GM18861 (cell line): ENCODE measurements around the gene SLC12A6.
A peak's percentile ranks its signal among the peaks of the same experiment; 100 is the strongest.

ENCODE experiments used
- ATAC-seq: cut with Tn5 transposase; IDR thresholded peaks from one replicate; pipeline ENCODE4 v1.9.1; 2021; ENCODE audit not compliant: unreplicated experiment

Gene SLC12A6

DNA sequence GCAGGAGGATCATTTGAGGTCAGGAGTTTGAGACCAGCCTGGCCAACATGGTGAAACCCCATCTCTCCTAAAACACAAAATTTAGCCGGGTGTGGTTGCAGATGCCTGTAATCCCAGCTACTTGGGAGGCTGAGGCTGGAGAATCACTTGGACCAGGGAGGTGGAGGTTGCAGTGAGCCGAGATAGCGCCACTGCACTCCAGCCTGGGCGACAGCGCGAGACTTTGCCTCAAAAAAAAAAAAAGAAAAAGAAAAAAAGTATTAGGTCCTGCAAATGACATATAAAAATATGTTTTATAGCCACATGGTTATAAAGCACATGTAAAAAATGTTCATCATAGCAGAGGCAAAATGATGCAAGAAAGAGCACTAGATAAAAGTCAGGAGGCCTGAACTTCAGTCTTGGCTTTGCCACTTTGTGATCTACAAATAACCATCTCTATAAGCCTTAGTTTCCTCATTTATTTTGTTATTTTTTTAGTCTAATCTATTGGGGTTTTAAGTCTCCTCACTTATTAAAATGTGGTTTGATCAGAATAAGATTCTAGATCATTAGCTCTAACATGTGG is 4.9 kb downstream of the SLC12A6 start:
- ATAC-seq, result no peak

DNA sequence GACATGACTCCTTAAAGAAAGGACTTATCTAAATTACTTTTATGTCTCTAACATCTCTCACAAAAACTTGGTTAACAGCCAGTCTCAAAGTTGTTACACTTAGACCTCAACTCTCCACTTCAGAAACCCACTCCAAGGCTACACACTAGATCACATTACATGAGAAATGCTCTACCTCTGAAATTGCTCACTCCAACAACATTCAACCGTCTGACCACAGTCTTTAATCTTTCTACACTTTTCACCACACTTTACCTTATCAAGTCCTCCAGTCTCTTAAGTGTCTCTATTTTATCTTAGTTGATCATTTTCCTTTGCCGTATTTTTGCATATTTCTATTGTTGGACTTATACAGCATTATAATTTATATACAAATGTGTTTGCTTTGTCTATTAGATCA is 5.8 kb downstream of the SLC12A6 start:
- ATAC-seq, result no peak

DNA sequence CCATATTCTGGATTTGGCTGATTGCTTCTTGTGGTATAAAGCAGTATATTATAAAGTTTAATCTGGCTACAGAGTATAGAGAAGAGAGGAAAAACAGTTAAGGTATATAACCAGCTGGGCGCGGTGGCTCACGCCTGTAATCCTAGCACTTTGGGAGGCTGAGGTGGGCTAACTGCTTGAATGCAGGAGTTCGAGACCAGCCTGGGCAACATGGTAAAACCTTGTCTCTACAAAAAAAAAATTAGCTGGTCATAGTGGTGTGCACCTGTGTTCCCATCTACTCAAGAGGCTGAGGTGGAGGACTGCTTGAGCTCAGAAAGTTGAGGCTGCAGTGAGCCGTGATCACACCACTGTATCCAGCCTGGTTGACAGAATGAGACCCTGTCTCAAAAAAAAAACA is 7.3 kb downstream of the SLC12A6 start:
- ATAC-seq, result no peak

DNA sequence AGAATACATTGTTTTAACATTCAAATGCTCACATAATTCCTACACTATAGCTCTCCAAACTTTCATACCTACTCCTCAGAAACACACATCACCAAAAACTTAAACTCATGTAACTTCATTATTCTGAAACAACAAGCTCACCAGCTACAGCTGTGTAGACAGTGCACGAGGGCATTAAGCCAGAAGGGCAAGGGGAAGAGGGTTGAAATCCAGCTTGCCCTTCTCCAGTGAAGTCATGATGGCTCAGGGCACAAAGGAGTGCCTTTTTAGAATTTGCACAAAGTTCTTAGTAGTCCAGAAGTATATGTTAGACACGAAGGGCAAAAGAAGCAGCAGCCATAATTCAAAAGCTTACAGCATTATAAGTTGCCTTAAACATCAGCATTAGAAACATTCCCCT is 8.6 kb downstream of the SLC12A6 start:
- no peak for ATAC-seq

DNA sequence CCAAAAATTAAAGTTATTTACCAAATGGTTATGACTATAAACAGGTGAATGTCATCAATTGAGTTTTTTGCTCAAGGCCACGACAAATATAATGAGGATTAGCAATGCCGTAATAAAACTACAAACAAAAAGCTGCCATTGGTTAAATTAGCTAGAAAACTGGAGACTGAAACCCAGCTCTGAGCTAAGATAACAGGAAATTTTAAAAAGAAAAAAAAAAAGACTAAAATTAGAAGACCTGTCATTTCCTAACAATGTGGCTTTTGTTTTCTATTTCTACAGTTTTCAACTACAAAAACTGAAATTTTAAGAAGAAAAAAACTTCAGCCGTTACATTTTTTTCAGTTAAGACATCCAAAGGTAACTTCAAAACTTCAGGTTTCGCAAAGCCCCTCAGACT is 9.7 kb downstream of the SLC12A6 start:
- ATAC-seq, result no peak

DNA sequence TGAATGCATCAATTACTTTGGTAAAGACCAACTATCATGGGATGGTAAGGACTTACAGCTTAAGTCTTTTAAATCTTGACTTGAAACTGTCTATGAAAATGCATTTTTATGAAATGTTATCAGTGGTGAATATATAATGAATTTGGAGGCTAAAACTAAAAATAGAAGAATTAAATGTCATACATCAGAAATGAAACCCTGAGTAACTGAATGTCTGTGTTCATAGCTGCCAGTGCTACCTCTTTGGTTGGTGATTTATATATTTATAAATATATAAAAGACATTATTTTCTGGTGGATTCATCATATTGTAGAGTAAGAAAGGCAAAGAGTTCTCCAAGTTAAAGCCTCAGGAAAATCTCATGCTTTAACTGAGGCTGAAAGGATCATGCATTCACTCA is 12.2 kb downstream of the SLC12A6 start:
- ATAC-seq, result no peak

DNA sequence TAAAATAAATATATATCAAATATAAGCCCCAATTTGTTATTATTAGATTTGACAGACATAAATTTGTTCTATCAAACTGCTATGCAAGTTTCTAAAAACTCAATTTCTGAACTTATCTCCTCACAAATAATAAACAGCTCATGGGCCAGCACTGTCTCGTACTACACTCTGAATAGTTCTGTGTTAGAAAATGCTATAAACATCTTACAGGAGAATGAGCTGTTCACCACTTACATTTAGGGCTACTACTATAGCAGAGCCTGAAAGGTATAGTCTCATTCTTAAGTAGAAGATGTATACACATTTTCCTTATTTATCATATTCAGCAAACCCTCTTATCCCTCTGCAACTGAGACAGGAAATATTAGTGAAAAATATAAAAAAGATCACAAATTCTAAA is 12.6 kb downstream of the SLC12A6 start:
- ATAC-seq, result no peak

DNA sequence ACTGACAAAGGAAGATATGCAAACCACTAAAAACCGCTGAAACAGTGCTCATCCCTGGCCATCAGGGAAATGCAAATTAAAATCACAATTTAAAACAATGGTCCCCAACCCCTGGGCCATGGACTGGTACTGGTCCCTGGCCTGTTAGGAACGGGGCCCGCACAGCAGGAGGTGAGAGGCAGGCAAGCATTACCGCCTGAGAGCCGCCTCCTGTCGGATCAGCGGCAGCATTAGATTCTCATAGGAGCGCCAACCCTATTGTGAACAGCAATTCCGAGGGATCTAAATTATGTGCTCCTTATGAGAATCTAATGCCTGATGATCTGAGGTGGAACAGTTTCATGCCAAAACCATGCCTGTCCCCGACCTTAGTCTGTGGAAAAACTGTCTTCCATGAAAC is 14.4 kb downstream of the SLC12A6 start:
- no peak for ATAC-seq

DNA sequence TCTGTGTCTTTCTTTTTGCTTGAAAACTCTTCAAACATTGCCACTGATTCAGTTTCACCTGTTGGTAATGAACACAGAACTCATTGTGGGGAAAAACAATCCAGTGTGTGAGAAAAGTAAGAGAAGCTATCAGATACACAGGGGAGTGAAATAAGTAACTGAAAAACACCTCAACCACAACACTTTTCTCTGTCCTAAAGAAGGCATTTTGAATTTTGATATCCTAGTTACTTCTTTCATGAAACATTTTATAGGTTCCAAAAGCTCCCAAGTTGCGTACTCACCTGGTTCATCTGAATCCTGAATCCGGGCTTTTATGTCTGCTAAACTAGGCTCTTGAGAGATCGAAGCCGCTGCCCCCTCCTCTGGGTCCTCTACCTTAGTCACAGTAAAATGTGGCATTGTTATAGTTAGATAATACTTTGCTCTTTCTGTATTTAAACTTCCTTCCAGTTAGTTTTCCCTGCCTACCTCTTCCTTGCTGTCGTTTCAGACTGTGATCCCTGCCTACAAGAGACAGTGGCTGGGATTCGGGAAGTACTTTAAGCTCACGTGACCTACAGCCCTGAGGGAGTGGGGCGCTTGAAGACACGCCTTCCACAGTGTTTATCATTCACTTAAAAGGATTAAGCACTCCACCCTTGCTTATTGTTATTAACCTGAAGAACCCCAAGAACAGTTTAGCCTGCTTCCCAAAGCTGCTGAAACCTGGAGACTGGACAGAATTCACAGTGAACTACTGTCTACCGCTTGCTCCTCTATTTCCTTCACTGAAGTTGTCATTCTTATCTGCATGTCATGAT is 19.1 kb downstream of the SLC12A6 start:
- ATAC-seq, result peak; percentile 62

DNA sequence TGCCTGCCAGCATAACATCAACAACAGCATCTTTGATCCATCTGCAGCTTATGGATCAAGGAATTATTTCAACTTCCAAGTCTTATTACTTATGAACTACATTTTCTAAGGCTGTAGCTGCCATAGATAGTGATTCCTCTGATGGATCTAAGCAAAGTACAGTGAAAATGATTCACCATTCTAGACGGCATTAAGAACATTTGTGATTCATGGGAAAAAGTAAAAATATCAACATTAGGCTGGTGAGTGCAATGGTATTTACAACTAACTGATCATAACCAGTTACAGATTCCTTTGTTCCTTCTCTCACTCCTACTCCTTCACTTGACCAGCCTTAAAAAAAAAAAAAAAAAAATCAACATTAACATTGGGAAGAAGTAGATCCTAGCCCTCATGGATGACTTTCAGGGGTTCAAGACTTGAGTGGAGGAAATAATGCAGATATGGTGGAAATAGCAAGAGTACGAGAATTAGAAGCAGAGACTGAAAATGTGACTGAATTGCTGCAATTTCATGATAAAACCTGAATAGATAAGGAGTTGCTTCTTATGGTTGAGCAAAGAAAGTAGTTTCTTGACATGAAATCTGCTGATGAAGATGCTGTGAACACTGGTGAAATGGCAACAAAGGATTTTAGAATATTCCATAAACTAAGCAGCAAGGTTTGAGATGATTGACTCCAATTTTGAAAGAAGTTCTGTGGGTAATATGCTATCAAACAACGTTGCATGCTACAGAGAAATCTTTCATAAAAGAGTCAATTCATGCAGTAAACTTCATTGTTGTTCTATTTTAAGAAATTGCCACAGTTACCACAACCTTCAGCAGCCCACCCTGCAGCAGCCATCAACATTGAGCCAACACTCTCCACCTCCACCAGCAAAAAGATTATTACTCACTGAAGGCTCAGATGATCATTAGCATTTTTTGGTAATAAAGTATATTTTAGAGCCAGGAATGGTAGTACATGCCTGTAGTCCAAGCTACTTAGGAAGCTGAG is 22.8 kb downstream of the SLC12A6 start:
- no peak for ATAC-seq

DNA sequence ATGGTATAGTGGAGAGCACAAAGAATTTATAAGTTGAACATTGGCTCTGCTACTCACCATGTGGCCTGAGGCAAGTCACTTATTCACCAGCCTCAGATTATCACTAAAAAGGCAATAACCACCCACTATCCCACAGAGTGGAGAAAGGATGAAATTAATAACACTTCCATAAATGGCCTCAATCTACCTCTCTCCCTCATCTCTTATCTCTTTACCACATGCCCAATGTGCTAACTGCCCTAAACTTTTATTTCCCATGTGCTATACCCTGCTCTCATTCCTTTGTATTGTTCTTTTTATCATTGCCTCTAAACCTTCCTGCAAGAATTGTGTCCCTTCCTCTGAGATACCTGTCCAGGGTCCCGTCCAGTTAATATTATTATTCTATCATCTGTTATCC is 26.0 kb downstream of the SLC12A6 start:
- ATAC-seq, result no peak

DNA sequence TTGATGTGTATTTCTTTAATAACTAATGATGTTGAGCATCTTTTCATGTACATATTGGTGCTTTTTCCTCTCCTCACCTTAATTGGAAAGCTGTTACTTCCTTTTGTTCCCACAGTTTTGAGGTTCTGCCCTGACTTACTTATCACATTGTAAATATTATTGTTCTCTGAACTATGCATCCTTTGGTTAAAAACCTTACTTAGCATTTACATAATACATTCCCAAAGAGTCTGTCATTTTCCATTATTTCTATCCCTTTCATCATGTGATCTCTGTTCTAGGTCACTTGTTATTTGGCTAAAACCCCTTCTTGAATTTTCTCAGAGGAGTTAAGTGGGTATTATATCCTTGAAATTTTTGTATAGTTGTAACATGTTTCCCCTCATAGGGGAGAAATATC is 33.0 kb downstream of the SLC12A6 start:
- ATAC-seq, result no peak

DNA sequence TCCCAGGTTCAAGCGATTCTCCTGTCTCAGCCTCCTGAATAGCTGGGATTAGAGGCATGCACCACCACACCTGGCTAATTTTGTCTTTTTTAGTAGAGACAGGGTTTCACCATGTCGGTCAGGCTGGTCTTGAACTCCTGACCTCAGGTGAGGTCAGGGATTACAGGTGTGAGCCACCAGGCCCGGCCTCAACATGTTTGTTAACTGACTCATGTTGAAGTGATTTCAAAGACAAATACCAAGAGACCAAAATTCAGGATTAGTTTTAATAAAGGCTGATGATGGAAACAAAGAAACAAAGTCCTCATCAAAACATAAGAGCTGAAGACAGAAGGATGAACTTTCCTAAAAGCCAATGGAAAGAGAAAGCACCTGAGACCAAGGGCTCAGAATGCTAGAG is 36.5 kb downstream of the SLC12A6 start:
- no peak for ATAC-seq

DNA sequence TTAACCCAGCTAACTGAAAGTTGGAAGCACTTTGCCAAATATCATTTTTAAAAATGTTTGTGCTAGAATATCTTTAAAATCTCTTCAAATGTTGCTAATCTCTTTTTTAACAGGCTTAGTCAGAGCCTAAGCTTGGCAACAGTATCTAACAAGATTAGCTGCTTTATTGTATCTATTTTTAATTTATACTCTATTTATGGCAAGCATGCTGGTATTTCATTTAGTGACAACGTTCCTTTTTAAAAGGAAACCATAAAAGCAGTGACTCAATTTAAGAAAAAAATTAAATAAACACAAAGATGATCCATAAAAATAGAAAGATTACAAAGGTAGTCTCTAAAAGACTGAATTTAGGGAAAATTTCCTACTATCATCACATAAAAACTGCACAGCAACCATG is 40.5 kb downstream of the SLC12A6 start:
- ATAC-seq, result no peak

DNA sequence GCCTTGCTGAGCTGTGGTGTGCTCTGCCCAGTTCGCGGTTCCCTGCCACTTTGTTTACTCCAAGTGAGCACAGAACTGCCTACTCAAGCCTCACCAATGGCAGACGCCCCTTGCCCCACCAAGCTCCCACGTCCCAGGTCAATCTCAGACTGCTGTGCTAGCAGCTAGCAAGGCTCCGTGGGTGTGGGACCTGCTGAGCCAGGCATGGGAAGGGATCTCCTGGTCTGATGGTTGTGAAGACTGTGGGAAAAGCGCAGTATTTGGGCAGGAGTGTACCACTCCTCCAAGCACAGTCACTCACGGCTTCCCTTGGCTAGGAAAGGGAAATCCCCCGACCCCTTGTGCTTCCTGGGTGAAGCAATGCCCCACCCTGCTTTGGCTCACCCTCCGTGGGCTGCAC is 45.0 kb downstream of the SLC12A6 start:
- no peak for ATAC-seq

DNA sequence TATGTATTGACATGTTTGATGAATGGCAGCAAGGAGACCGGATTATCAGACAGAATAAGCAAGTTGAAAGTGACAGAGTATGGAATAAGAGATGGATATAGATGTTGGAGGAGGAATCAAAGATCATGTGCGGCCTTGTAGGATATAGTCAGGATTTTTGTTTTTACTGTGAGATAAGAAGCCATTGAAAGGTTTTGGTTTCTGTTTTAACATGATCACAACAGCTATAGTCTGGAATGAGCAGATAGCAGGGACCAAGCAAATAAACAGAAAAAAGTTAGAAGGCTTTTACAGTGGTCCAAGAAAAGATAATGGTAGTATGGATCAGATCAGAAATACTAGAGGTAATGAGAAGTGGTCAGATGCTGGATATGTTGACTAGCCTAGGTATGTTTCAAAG is 52.6 kb downstream of the SLC12A6 start:
- ATAC-seq, result no peak

DNA sequence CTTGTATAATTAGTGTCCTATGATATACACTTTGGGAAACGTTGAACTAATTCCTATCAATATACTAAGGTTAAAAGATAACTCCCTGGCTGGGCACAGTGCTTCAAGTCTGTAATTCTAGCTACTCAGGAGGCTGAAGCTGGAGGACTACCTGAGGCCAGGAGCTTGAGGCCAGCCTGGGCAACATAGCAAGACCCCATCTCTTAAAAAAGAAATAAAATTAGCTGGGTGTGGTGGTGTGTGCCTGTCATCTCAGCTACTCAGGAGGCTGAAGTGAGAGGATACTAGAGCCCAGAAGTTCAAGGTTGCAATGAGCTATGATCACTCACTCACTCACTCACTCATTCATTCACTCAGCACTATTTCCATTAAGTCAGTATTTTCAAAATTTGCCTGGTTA is 55.2 kb downstream of the SLC12A6 start:
- ATAC-seq, result no peak

DNA sequence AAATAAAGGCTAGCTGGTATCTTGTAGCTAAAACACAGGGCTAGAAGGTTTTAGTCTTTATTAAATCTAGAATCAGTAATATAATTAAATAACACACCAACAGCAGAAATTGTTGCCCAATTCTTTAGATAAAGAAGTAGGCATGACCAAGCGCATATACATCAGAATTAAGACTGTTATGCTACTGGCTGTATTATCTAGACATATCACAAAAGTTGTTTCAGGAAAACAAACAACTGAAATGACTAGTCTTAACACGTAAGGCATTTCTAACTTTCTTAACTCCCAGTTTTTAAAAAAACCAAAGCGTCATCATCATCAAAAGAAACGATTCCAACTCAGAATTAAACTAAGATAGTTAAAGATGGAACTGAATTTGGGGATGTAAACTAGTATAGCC is 57.4 kb downstream of the SLC12A6 start:
- ATAC-seq, result no peak

DNA sequence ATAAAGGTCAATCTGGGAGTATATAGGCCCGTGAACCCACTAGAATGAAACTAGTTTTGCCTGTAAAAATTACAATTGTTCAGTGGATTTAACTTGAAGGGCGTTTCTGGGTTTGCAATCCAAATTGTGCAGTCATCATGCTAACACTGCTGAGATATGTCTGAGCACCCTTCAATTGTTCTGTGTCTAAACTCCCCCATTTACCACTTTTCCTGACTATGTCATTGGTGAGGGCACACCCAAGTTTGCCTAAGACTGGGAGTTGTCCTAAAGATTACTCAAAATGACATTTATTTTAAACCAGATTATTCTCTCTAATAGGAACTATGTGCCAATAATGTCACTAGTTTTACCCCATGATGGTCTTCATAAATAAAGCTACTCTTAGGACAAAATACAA is 58.2 kb downstream of the SLC12A6 start:
- no peak for ATAC-seq

DNA sequence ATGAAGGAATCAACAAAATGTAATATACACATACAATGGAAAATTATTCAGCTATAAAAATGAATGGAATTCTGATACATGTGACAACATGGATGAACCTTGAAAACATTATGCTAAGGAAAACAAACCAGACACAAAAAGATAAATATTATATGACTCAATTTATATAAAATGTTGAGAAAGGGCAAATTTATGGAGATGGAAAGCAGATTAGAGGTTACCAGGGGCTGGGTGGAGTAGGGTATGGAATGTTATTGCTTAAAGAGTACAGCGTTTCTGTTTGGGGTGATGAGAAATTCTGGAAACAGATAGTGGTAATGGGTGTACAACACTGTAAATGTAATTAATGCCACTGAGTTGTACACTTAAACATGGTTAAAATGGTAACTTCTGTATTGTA is 61.9 kb downstream of the SLC12A6 start:
- no peak for ATAC-seq

DNA sequence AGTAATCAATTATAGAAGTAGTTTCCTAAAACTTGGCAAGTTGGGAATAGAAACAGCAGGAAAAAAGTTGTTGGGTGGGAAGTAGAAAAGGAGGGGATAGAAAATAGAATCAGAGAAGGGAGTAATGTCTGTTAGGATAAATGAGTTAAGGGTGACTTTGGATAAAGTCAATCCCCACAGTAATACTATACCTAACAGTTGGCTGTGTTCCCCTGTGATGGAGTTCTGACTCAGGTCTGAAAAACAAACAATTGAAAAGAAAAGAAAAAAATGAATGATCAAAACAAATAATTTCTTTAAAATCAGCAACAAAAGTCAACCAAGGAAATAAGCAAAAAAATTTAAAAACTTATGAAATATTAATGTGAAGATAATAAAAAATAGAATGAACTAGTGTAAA is 62.4 kb downstream of the SLC12A6 start:
- no peak for ATAC-seq

DNA sequence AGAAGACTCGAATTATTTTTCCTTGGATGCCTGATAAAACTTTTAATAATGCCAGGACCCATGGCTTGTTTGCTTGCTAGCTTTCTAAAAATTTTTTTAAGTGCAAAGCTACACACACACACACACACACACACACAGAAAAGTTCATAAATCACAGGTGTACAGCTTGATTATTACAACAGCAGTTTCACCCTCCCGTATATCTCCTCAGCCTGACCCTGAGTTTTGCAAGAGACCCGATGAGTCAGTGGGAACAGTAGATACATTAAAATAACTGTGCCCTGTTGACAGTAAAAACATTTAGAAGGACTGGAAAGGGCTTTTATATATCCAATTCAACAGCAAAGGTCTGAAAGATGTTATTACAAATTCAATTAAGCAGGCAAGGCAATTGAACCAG is 66.1 kb downstream of the SLC12A6 start:
- ATAC-seq, result no peak
